Activated T-helper 1 cell treated with anti-CD3 and anti-CD28 coated beads, Interleukin-12 subunit alpha, Interleukin-12 subunit beta, Interleukin-2, Interleukin-4 antibody, amounts not matched to agents 30 ng/mL and 10 ng/mL and 1 ng/mL, durations not matched to agents 14 hours and 24 hours and 36 hours (primary cell): ENCODE results near the gene CTDSP2. TPM values are rescaled to one million over a fixed set of nuclear protein-coding genes. Genes with fewer than 3 reads are reported as not detected.
"Not testable (repeated sequence)": the region's sequence is repeated elsewhere in the genome, so short reads cannot be mapped to it uniquely, and the experiment has no call there.

Source experiments
- DNase-seq: peaks from one replicate; pipeline ENCODE4 v3.0.0; 2021; ENCODE audit warnings: low spot score
- H3K27ac Mint-ChIP-seq: one replicate; pipeline ENCODE4 v1.8.0; 2021; ENCODE audit warnings: mild to moderate bottlenecking, mixed read lengths
- H3K27me3 Mint-ChIP-seq: one replicate; pipeline ENCODE4 v1.8.0; 2022; ENCODE audit warnings: mild to moderate bottlenecking, moderate library complexity, mixed read lengths; ENCODE audit not compliant: insufficient read depth
- H3K36me3 Mint-ChIP-seq: one replicate; pipeline ENCODE4 v1.8.0; 2021; ENCODE audit warnings: low read depth, mixed read lengths
- H3K4me1 Mint-ChIP-seq: one replicate; pipeline ENCODE4 v1.8.0; 2021; ENCODE audit warnings: low read depth, mixed read lengths
- H3K4me3 Mint-ChIP-seq: one replicate; pipeline ENCODE4 v1.8.0; 2021; ENCODE audit warnings: mild to moderate bottlenecking, moderate library complexity, mixed read lengths
- H3K9me3 Mint-ChIP-seq: one replicate; pipeline ENCODE4 v1.8.0; 2021; ENCODE audit warnings: mixed read lengths
- intact Hi-C: fragments of 100-400 bp; cut with micrococcal nuclease; formaldehyde crosslinking; loops from one replicate; pipeline ENCODE4 v1.15.1; 2024
- total RNA-seq: library from RNA; stranded (reverse); gene quantifications from 2 replicates; pipeline ENCODE4 v1.2.3, GENCODE V29; 2022

Gene CTDSP2
- total RNA-seq, 1 donor from 2014 or later: 96.5 TPM

GRCh38 chr12:57782608-57783465 lies 63.7 kb downstream of the CTDSP2 start, which contains the start of gene TSFM:
Gene TSFM (plus strand): TSS chr12:57782787. CDS start chr12:57782802, 15 bp downstream.
- H3K27ac Mint-ChIP-seq: peak within 1 kb of the TSS; percentile 98
- peaks cover 44% of the 10 kb centered on the region for H3K4me1 Mint-ChIP-seq
- H3K4me3 Mint-ChIP-seq: peak within 1 kb of the TSS; percentile 98
- H3K27me3 Mint-ChIP-seq: no peaks in the 10 kb centered on the region
- peaks cover 21% of the 10 kb centered on the region for H3K36me3 Mint-ChIP-seq
- intact Hi-C loops: loop anchor here (1.0 to 2.0 kb wide), 5 partner anchors 11 to 122 kb away; partner anchors contain the start of genes CDK4, CTDSP2, EEF1AKMT3 and METTL1
- no peaks in the 10 kb centered on the region for H3K9me3 Mint-ChIP-seq
- peak; percentile 93 for DNase-seq

- H3K9me3 Mint-ChIP-seq: no peaks in the 10 kb centered on the region
- no peak for DNase-seq
These were observed 64.3 kb downstream of the CTDSP2 start for GRCh38 chr12:57782243-57782607.

GRCh38 chr12:57781801-57782200 lies 64.7 kb downstream of the CTDSP2 start:
- Mint-ChIP-seq H3K27me3 (no peaks in the 10 kb centered on the region), H3K4me3 (no peak overlapping the region), H3K9me3 (no peaks in the 10 kb centered on the region), H3K4me1 (peaks cover 44% of the 10 kb centered on the region), H3K36me3 (peaks cover 13% of the 10 kb centered on the region), H3K27ac (peak overlapping the region; percentile 63)
- intact Hi-C loops: loop anchor here (1.0 to 2.0 kb wide), 5 partner anchors 10 to 124 kb away; partner anchors contain the start of genes CDK4, CTDSP2, EEF1AKMT3 and METTL1
- DNase-seq: no peak

More at GRCh38 chr12:57782243-57782607, 64.3 kb downstream of the CTDSP2 start:
- intact Hi-C loops: loop anchor here (1.0 to 2.0 kb wide), 5 partner anchors 10 to 123 kb away; partner anchors contain the start of genes CDK4, CTDSP2, EEF1AKMT3 and METTL1
- H3K36me3 Mint-ChIP-seq: peaks cover 15% of the 10 kb centered on the region
- H3K27ac Mint-ChIP-seq: peak overlapping the region; percentile 98
- H3K4me3 Mint-ChIP-seq: peak overlapping the region; percentile 98
- no peaks in the 10 kb centered on the region for H3K27me3 Mint-ChIP-seq
- H3K4me1 Mint-ChIP-seq: peaks cover 44% of the 10 kb centered on the region

- Mint-ChIP-seq H3K27me3 (no peaks in the 10 kb centered on the region), H3K9me3 (no peaks in the 10 kb centered on the region), H3K4me1 (peaks cover 44% of the 10 kb centered on the region), H3K36me3 (peaks cover 10% of the 10 kb centered on the region), H3K4me3 (no peak overlapping the region), H3K27ac (peak overlapping the region; percentile 63)
- DNase-seq: no peak
- intact Hi-C loops: no loop called here
These were observed 65.3 kb downstream of the CTDSP2 start for GRCh38 chr12:57781244-57781643.

- peaks cover 12% of the 10 kb centered on the region for H3K36me3 Mint-ChIP-seq
- no peaks in the 10 kb centered on the region for H3K9me3 Mint-ChIP-seq
- intact Hi-C loops: no loop called here
- H3K4me3 Mint-ChIP-seq: peak overlapping the region; percentile 28
- no peak for DNase-seq
- H3K27me3 Mint-ChIP-seq: no peaks in the 10 kb centered on the region
- H3K4me1 Mint-ChIP-seq: peaks cover 49% of the 10 kb centered on the region
- H3K27ac Mint-ChIP-seq: no peak overlapping the region
These were observed 66.1 kb downstream of the CTDSP2 start for GRCh38 chr12:57780284-57780897.

- Mint-ChIP-seq H3K27me3 (no peaks in the 10 kb centered on the region), H3K36me3 (peaks cover 12% of the 10 kb centered on the region), H3K9me3 (no peaks in the 10 kb centered on the region), H3K4me1 (peaks cover 49% of the 10 kb centered on the region), H3K27ac (no peak overlapping the region), H3K4me3 (no peak overlapping the region)
- intact Hi-C loops: no loop called here
- no peak for DNase-seq
These were observed 66.8 kb downstream of the CTDSP2 start for GRCh38 chr12:57779736-57780135.

- H3K4me1 Mint-ChIP-seq: peaks cover 46% of the 10 kb centered on the region
- no peak overlapping the region for H3K4me3 Mint-ChIP-seq
- H3K9me3 Mint-ChIP-seq: no peaks in the 10 kb centered on the region
- peaks cover 7% of the 10 kb centered on the region for H3K36me3 Mint-ChIP-seq
- DNase-seq: no peak
- H3K27me3 Mint-ChIP-seq: no peaks in the 10 kb centered on the region
- intact Hi-C loops: no loop called here
- H3K27ac Mint-ChIP-seq: no peak overlapping the region
These were observed 68.6 kb downstream of the CTDSP2 start for GRCh38 chr12:57777911-57778310.

GRCh38 chr12:57777367-57777766 lies 69.2 kb downstream of the CTDSP2 start:
- peaks cover 5% of the 10 kb centered on the region for H3K36me3 Mint-ChIP-seq
- no peaks in the 10 kb centered on the region for H3K27me3 Mint-ChIP-seq
- no peak overlapping the region for H3K27ac Mint-ChIP-seq
- DNase-seq: no peak
- no peaks in the 10 kb centered on the region for H3K9me3 Mint-ChIP-seq
- intact Hi-C loops: no loop called here
- no peak overlapping the region for H3K4me3 Mint-ChIP-seq
- peaks cover 43% of the 10 kb centered on the region for H3K4me1 Mint-ChIP-seq

GRCh38 chr12:57776247-57776587 lies 70.3 kb downstream of the CTDSP2 start:
- Mint-ChIP-seq H3K27ac (no peak overlapping the region), H3K36me3 (peaks cover 10% of the 10 kb centered on the region), H3K27me3 (no peaks in the 10 kb centered on the region), H3K4me1 (peaks cover 39% of the 10 kb centered on the region), H3K9me3 (no peaks in the 10 kb centered on the region), H3K4me3 (no peak overlapping the region)
- no peak for DNase-seq
- intact Hi-C loops: no loop called here

- Mint-ChIP-seq H3K27ac (no peak overlapping the region), H3K27me3 (no peaks in the 10 kb centered on the region), H3K36me3 (peaks cover 13% of the 10 kb centered on the region), H3K9me3 (no peaks in the 10 kb centered on the region), H3K4me3 (no peak overlapping the region), H3K4me1 (peaks cover 41% of the 10 kb centered on the region)
- DNase-seq: no peak
- intact Hi-C loops: no loop called here
These were observed 70.8 kb downstream of the CTDSP2 start for GRCh38 chr12:57775563-57776246.

GRCh38 chr12:57775044-57775443 lies 71.5 kb downstream of the CTDSP2 start:
- no peak for DNase-seq
- Mint-ChIP-seq H3K9me3 (no peaks in the 10 kb centered on the region), H3K4me3 (no peak overlapping the region), H3K4me1 (peaks cover 41% of the 10 kb centered on the region), H3K36me3 (peaks cover 18% of the 10 kb centered on the region), H3K27ac (no peak overlapping the region), H3K27me3 (no peaks in the 10 kb centered on the region)
- intact Hi-C loops: no loop called here

GRCh38 chr12:57774634-57775033 lies 71.9 kb downstream of the CTDSP2 start:
- H3K27me3 Mint-ChIP-seq, H3K4me3 Mint-ChIP-seq, H3K27ac Mint-ChIP-seq, DNase-seq, H3K9me3 Mint-ChIP-seq: not testable (repeated sequence)
- Mint-ChIP-seq H3K4me1 (peaks cover 41% of the 10 kb centered on the region), H3K36me3 (peaks cover 22% of the 10 kb centered on the region)
- intact Hi-C loops: loop anchor here (5.0 kb wide), 1 partner anchor 1823 kb away; the partner anchor contains the start of gene SLC16A7
